ENCODE measurements around the gene MELK.

GRCh38 chr9:36566813-36567221, 5.9 kb upstream of the MELK start:
- TF ChIP-seq POLR2AphosphoS5 (IDR thresholded peaks at IDR 0.05; ENCODE audit: borderline replicate concordance, low read depth, low read length) (no peak), EZH2 (IDR thresholded peaks at IDR 0.05) (no peak)
